Activated CD4-positive, alpha-beta T cell treated with anti-CD3 and anti-CD28 coated beads, Interleukin-2, amount 50 U/mL, for 16 hours (primary cell): ENCODE results near the gene PNMA8C.
A peak's percentile ranks its signal among the peaks of the same experiment; 100 is the strongest.
"Not testable (repeated sequence)": the region's sequence is repeated elsewhere in the genome, so short reads cannot be mapped to it uniquely, and the experiment has no call there.

Experiments
- DNase-seq: peaks from one replicate; pipeline ENCODE4 v3.0.0-alpha.2; 2020

Gene PNMA8C

GRCh38 chr19:46446021-46446420, 17.3 kb upstream of the PNMA8C start:
- DNase-seq = no peak

GRCh38 chr19:46442808-46443450, 14.2 kb upstream of the PNMA8C start:
- no peak for DNase-seq

GRCh38 chr19:46441866-46442265, 13.1 kb upstream of the PNMA8C start:
- no peak for DNase-seq

GRCh38 chr19:46435689-46436088, 7.0 kb upstream of the PNMA8C start:
- not testable (repeated sequence) for DNase-seq

- DNase-seq = no peak
Measured at GRCh38 chr19:46435009-46435408, 6.3 kb upstream of the PNMA8C start.

- DNase-seq = not testable (repeated sequence)
Measured at GRCh38 chr19:46433470-46433869, 4.7 kb upstream of the PNMA8C start.

GRCh38 chr19:46431824-46432223, 3.1 kb upstream of the PNMA8C start:
- no peak for DNase-seq

- DNase-seq = no peak
Measured at GRCh38 chr19:46429999-46430398, 1.3 kb upstream of the PNMA8C start.

GRCh38 chr19:46427518-46428045, 1.2 kb downstream of the PNMA8C start:
- DNase-seq = no peak

- peak; percentile 50 for DNase-seq
Measured at GRCh38 chr19:46426506-46427162, 2.1 kb downstream of the PNMA8C start.

- no peak for DNase-seq
Measured at GRCh38 chr19:46426035-46426505, 2.7 kb downstream of the PNMA8C start.

GRCh38 chr19:46423188-46423587, 5.5 kb downstream of the PNMA8C start:
- no peak for DNase-seq

- DNase-seq = no peak
Measured at GRCh38 chr19:46422344-46422743, 6.4 kb downstream of the PNMA8C start.

- DNase-seq = no peak
Measured at GRCh38 chr19:46420056-46420455, 8.7 kb downstream of the PNMA8C start.

GRCh38 chr19:46415804-46416709, 12.7 kb downstream of the PNMA8C start:
- DNase-seq = not testable (repeated sequence)

- DNase-seq = not testable (repeated sequence)
Measured at GRCh38 chr19:46414899-46415298, 13.8 kb downstream of the PNMA8C start.

GRCh38 chr19:46413262-46414031, 15.3 kb downstream of the PNMA8C start, which contains the start of gene CCDC8:
Gene CCDC8 (minus strand): TSS chr19:46413564. CDS start chr19:46412810, 754 bp downstream.
- DNase-seq = no peak

GRCh38 chr19:46412650-46413261, 16.0 kb downstream of the PNMA8C start:
- no peak for DNase-seq

- no peak for DNase-seq
Measured at GRCh38 chr19:46411925-46412649, 16.6 kb downstream of the PNMA8C start.

- no peak for DNase-seq
Measured at GRCh38 chr19:46411088-46411924, 17.4 kb downstream of the PNMA8C start.
